B cell (primary cell): Measurements from ENCODE around the gene RNF114.

Experiments
- CTCF ChIP-seq: fragments of 200-600 bp; IDR thresholded peaks from one replicate; pipeline ENCODE4 v1.8.0; 2022; ENCODE audit warnings: antibody characterized with exemption, mild to moderate bottlenecking
- EZH2 ChIP-seq: IDR thresholded peaks from 2 replicates; pipeline ENCODE4 v1.6.1; 2012; ENCODE audit warnings: borderline replicate concordance, low read depth, mild to moderate bottlenecking, moderate library complexity, low read length; ENCODE audit not compliant: insufficient read depth, poor library complexity, severe bottlenecking

DNA sequence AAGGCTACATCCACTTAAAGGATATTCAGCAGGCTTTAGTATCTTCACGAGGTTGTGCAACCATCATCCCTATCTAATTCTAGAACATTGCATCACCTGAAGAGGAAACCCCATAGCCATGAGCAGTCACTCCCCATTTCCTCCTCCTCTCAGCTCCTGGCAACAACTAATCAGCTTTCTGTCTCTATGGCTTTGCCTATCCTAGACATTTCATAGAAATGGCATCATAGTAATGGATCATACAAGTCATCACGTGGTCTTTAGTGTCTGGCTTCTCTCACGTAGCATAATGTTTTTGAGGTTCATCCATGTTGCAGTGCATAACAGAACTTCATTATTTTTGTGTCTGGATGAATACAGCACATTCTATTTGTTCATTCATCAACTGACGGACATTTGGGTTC, 67.1 kb downstream of the RNF114 start:
- TF ChIP-seq CTCF (no peak), EZH2 (no peak)
